NCI-H1930 (cell line): ENCODE measurements around the gene CPNE5.
"Not testable (repeated sequence)": the region's sequence is repeated elsewhere in the genome, so short reads cannot be mapped to it uniquely, and the experiment has no call there.

Experiments used
- DNase-seq, 2 experiments: peaks; one replicate each; lab custom pipeline; 2025; lab: John Stamatoyannopoulos, UW

Gene CPNE5

GRCh38 chr6:36814249-36814648 is 25.0 kb downstream of the CPNE5 start:
- DNase-seq: no peak

- DNase-seq: no peak
Observed at GRCh38 chr6:36813526-36813925, 25.7 kb downstream of the CPNE5 start.

GRCh38 chr6:36813047-36813446 is 26.2 kb downstream of the CPNE5 start:
- not testable (repeated sequence) for DNase-seq

- no peak for DNase-seq
Observed at GRCh38 chr6:36809941-36810803, 29.1 kb downstream of the CPNE5 start.

GRCh38 chr6:36809156-36809555 is 30.1 kb downstream of the CPNE5 start:
- DNase-seq: no peak

- no peak for DNase-seq
Observed at GRCh38 chr6:36808634-36809033, 30.6 kb downstream of the CPNE5 start.

- DNase-seq: no peak
Observed at GRCh38 chr6:36807750-36808149, 31.5 kb downstream of the CPNE5 start.

GRCh38 chr6:36807143-36807542 is 32.1 kb downstream of the CPNE5 start:
- no peak for DNase-seq

GRCh38 chr6:36805917-36806316 is 33.3 kb downstream of the CPNE5 start:
- DNase-seq: no peak

- DNase-seq: no peak
Observed at GRCh38 chr6:36805096-36805797, 34.0 kb downstream of the CPNE5 start.

- DNase-seq: no peak
Observed at GRCh38 chr6:36804563-36804962, 34.7 kb downstream of the CPNE5 start.

- DNase-seq: no peak
Observed at GRCh38 chr6:36803908-36804307, 35.3 kb downstream of the CPNE5 start.

- DNase-seq: no peak
Observed at GRCh38 chr6:36803482-36803881, 35.8 kb downstream of the CPNE5 start.

GRCh38 chr6:36800223-36801076 is 38.8 kb downstream of the CPNE5 start:
- DNase-seq: no peak

GRCh38 chr6:36798852-36799251 is 40.4 kb downstream of the CPNE5 start:
- DNase-seq: no peak

- DNase-seq: no peak
Observed at GRCh38 chr6:36797653-36798052, 41.6 kb downstream of the CPNE5 start.

- no peak for DNase-seq
Observed at GRCh38 chr6:36797055-36797454, 42.2 kb downstream of the CPNE5 start.

- DNase-seq: no peak
Observed at GRCh38 chr6:36794713-36795065, 44.6 kb downstream of the CPNE5 start.

- no peak for DNase-seq
Observed at GRCh38 chr6:36793913-36794712, 45.1 kb downstream of the CPNE5 start.

- DNase-seq: no peak
Observed at GRCh38 chr6:36793296-36793912, 45.8 kb downstream of the CPNE5 start.

GRCh38 chr6:36791521-36792135 is 47.6 kb downstream of the CPNE5 start:
- DNase-seq: no peak
